ENCODE measurements around the gene CDH24.

GRCh38 chr14:23002592-23002991, 54.7 kb downstream of the CDH24 start:
- TF ChIP-seq CTCF (IDR thresholded peaks at IDR 0.05; ENCODE audit: low read length) (no peak), EZH2 (IDR thresholded peaks at IDR 0.05; ENCODE audit: borderline replicate concordance, low read length) (no peak)
